Measurements from ENCODE around the gene DKK2.

Gene DKK2

DNA sequence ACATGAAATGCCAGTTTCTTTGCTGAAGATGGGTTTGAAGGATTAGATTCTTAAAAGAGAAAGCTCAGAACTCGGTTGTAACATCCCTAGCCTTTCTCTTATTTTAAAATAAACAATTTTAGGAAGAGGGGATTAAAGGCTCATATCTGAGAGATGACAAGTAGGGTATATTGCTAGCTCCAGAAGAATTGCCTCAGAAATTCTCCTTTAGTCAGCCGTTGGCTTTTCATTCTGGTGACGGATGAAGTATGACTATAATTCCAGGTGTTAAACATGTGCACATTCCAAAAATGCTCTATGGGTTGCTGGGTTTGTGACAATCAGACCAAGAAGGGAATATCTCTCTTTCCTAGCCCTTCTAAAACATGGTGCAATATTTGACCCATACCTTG is 17.8 kb downstream of the DKK2 start:
- no peak for DNase-seq (ENCODE audit: low spot score)
- in situ Hi-C loops (cut with MboI; ENCODE audit: low sequenced_read_pairs, unreplicated experiment) = no loop called here
- TF ChIP-seq, protein P1, sequence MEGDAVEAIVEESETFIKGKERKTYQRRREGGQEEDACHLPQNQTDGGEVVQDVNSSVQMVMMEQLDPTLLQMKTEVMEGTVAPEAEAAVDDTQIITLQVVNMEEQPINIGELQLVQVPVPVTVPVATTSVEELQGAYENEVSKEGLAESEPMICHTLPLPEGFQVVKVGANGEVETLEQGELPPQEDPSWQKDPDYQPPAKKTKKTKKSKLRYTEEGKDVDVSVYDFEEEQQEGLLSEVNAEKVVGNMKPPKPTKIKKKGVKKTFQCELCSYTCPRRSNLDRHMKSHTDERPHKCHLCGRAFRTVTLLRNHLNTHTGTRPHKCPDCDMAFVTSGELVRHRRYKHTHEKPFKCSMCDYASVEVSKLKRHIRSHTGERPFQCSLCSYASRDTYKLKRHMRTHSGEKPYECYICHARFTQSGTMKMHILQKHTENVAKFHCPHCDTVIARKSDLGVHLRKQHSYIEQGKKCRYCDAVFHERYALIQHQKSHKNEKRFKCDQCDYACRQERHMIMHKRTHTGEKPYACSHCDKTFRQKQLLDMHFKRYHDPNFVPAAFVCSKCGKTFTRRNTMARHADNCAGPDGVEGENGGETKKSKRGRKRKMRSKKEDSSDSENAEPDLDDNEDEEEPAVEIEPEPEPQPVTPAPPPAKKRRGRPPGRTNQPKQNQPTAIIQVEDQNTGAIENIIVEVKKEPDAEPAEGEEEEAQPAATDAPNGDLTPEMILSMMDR (IDR thresholded peaks at IDR 0.05; ENCODE audit: borderline replicate concordance, control extremely low read depth, extremely low read depth, insufficient read depth, missing control alignments) = no peak

DNA sequence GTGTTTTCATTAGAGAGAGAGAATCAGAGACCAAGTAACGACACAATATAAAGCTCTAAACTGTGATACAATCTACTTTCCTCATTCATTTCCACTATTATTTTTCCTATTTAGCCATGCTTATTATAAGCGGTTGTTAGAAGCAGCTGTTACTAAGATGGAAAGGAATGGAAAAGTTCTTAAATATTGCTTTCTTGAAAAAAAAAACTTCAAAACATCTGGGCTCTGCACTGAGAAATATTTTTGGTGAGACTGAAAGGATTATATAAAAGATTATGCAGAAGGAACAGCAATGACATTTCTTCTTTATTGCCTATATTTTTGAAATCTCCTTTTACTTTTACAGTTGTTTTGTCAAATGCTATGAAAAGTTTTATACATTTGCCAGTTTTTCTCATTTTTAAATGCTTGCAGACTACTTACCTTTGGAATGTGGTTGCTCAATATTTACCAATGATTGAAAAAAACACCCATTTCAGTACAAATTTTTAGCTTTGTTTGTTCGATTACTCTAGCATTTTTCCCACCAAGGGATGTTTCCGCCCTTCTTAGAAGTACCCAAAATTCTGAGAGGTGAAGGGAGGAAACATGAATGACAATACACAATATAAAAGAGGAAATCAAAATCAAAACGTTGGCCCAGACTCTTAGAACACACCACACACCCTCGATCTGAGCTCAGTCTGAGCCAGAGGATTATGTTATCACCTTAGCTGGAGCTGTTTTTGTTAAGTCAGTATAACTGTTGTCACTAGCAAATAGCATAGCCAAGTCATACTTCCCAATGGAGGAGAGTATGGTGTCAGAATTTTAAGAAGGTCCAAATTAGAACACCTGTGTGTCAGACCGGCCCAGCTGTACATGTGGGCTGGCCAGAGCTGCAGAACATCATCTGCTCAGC is 18.4 kb downstream of the DKK2 start:
- in situ Hi-C loops (cut with MboI; ENCODE audit: low sequenced_read_pairs, unreplicated experiment) = no loop called here
- TF ChIP-seq, protein P1 (IDR thresholded peaks at IDR 0.05; ENCODE audit: borderline replicate concordance, control extremely low read depth, extremely low read depth, insufficient read depth, missing control alignments) = no peak
- DNase-seq (ENCODE audit: low spot score) = no peak

DNA sequence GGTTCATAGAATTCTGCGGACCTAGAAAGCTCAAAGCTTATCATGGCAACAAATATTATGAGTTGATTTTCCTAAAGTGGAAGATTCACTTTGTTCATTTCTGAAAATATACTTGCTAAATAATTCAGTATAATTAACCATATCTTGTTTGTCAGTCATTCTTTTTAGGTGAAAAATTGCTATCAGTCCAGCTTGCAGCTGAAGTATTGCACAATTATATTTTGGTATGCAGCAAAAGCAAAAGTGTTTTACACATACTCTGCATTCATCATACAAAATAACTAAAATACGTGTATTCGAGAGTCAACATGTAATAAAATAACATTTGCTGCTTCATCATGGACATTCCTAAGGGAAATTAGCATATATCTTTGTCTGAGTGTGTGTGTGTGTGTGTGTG is 24.8 kb downstream of the DKK2 start:
- TF ChIP-seq, protein P1 (IDR thresholded peaks at IDR 0.05; ENCODE audit: borderline replicate concordance, control extremely low read depth, extremely low read depth, insufficient read depth, missing control alignments) = no peak
- no peak for DNase-seq (ENCODE audit: low spot score)
- in situ Hi-C loops (cut with MboI; ENCODE audit: low sequenced_read_pairs, unreplicated experiment) = no loop called here

DNA sequence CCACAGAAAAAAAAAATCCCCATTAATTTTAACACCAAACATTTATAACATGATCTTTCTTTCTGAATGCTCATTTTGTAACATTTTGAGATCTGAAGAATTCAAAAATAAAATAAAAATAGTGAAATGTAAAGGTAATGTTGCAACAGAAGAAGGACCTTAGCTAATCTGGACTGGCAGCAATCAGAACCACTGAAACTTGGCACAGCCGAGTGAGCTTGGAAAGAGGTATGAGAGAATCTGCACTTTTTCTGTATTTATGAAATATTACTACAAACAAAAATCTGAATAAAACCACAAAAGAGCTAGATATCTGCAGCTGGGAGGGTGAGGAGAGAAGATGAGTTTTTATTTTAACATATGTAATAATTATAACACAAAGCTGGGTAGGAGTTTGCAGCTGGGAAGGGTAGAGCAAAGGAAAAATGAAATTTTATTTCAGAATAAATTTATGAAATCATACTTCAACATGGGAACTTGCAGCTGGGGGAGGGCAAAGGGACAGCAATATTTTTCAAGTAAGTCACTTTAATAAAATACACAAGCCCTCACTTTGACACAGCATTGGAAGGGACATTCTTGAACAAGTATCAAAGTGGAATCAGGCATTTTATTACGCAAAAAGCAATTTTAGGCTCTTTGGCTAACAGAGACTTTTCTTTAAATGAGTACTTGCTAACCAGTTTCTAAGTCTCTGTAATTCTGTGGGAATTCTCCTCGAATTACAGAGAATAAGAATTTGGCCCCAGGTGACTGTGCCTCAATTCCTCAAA is 26.7 kb downstream of the DKK2 start:
- TF ChIP-seq, protein P1 (IDR thresholded peaks at IDR 0.05; ENCODE audit: borderline replicate concordance, control extremely low read depth, extremely low read depth, insufficient read depth, missing control alignments) = no peak
- no peak for DNase-seq (ENCODE audit: low spot score)
- in situ Hi-C loops (cut with MboI; ENCODE audit: low sequenced_read_pairs, unreplicated experiment) = no loop called here

DNA sequence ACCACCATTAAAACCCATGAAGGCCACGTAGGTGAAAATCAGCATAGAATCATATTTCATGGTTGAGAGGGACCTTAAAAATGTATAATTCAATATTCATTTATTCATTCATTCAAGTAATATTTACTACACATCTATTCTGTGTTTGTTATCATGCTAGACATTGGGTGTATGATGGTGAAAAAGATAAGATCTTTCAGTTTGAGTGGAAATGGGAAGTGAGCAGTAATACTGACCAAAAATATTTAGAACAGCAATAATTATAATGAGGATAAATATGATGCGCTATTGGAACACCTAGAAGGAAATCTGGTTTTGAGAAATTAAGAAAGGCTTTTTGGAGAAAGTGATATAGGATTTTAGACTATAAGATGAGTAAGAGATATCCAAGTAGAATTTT is 28.0 kb downstream of the DKK2 start:
- in situ Hi-C loops (cut with MboI; ENCODE audit: low sequenced_read_pairs, unreplicated experiment) = no loop called here
- TF ChIP-seq, protein P1 (IDR thresholded peaks at IDR 0.05; ENCODE audit: borderline replicate concordance, control extremely low read depth, extremely low read depth, insufficient read depth, missing control alignments) = no peak
- no peak for DNase-seq (ENCODE audit: low spot score)

DNA sequence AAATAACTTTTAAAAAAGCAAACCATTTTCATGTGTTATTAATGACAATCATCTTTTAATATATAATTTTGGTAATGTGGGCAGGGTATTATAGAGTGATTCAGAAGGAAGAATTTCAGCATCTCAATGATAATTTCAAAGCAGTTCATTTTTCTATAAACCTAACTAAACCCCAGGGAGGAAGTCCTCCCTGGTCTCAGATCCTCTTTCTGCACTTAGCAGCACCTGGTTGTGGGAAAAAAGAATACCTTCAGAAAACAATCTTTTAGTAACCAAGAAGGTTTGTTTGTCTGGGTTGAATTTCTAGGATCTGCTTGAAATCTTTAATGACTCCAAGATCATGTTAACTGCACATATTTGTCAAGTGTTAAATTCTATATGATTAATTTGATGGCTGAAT is 29.9 kb downstream of the DKK2 start:
- TF ChIP-seq, protein P1 (IDR thresholded peaks at IDR 0.05; ENCODE audit: borderline replicate concordance, control extremely low read depth, extremely low read depth, insufficient read depth, missing control alignments) = no peak
- in situ Hi-C loops (cut with MboI; ENCODE audit: low sequenced_read_pairs, unreplicated experiment) = no loop called here
- peak; percentile 15 for DNase-seq (ENCODE audit: low spot score)

Measured in GM13976 (cell line).